Trophoblast cell (in vitro differentiated cells and primary cell): ENCODE measurements around the gene CDYL.

Experiments used
- DNase-seq, 2 donors: peaks; one replicate each; pipeline ENCODE4 v3.0.0-alpha.2; 2016
- H2AFZ ChIP-seq: 2 replicates; pipeline ENCODE4 v1.6.1; 2013; ENCODE audit warnings: low read length, moderate library complexity, mild to moderate bottlenecking; ENCODE audit not compliant: insufficient read depth, poor library complexity
- H2AK5ac ChIP-seq: 2 replicates; pipeline ENCODE4 v1.6.1; 2013; ENCODE audit warnings: mild to moderate bottlenecking, low read length
- H2BK120ac ChIP-seq: 2 replicates; pipeline ENCODE4 v1.6.1; 2013; ENCODE audit warnings: low read length, mild to moderate bottlenecking, moderate library complexity; ENCODE audit not compliant: insufficient read depth, poor library complexity
- H2BK12ac ChIP-seq: 2 replicates; pipeline ENCODE4 v1.6.1; 2013; ENCODE audit warnings: mild to moderate bottlenecking, low read length, moderate library complexity
- H2BK5ac ChIP-seq: 2 replicates; pipeline ENCODE4 v1.6.1; 2013; ENCODE audit warnings: low read length, low read depth, moderate library complexity, mild to moderate bottlenecking; ENCODE audit not compliant: poor library complexity
- H3K14ac ChIP-seq: 2 replicates; pipeline ENCODE4 v1.6.1; 2013; ENCODE audit warnings: mild to moderate bottlenecking, low read length
- H3K18ac ChIP-seq: 2 replicates; pipeline ENCODE4 v1.6.1; 2013; ENCODE audit warnings: mild to moderate bottlenecking, low read length
- H3K23ac ChIP-seq: 2 replicates; pipeline ENCODE4 v1.6.1; 2013; ENCODE audit warnings: low read length
- H3K27ac ChIP-seq: 2 replicates; pipeline ENCODE4 v1.5.1; 2013; ENCODE audit warnings: low read depth, mild to moderate bottlenecking, inconsistent platforms, low read length, moderate library complexity
- H3K27me3 ChIP-seq: 2 replicates; pipeline ENCODE4 v1.6.1; 2013; ENCODE audit warnings: inconsistent platforms, mild to moderate bottlenecking, low read length, moderate library complexity; ENCODE audit not compliant: insufficient read depth
- H3K36me3 ChIP-seq, 2 experiments: 1 replicate in 1 of 2; 2 replicates in 1 of 2; pipeline ENCODE4 v1.6.1; 2013; ENCODE audit warnings: low read length in 2 of 2, mild to moderate bottlenecking in 2 of 2, moderate library complexity in 1 of 2; ENCODE audit not compliant: insufficient read depth in 2 of 2, control insufficient read depth in 1 of 2
- H3K4ac ChIP-seq: 2 replicates; pipeline ENCODE4 v1.6.1; 2013; ENCODE audit warnings: low read depth, mild to moderate bottlenecking, low read length, moderate library complexity
- H3K4me1 ChIP-seq, 2 experiments: 1 replicate in 1 of 2; 2 replicates in 1 of 2; pipeline ENCODE4 v1.6.1; 2013; ENCODE audit warnings: low read length in 2 of 2, mild to moderate bottlenecking in 2 of 2, moderate library complexity in 1 of 2; ENCODE audit not compliant: insufficient read depth in 2 of 2, control insufficient read depth in 1 of 2
- H3K4me2 ChIP-seq: 2 replicates; pipeline ENCODE4 v1.6.1; 2013; ENCODE audit warnings: inconsistent platforms, mild to moderate bottlenecking, low read length, moderate library complexity
- H3K4me3 ChIP-seq: 2 replicates; pipeline ENCODE4 v1.5.1; 2013; ENCODE audit warnings: mild to moderate bottlenecking, low read depth, low read length, inconsistent platforms
- H3K79me1 ChIP-seq: one replicate; pipeline ENCODE4 v1.6.1; 2013; ENCODE audit warnings: low read length
- H3K79me2 ChIP-seq: 2 replicates; pipeline ENCODE4 v1.6.1; 2013; ENCODE audit warnings: low read length, mild to moderate bottlenecking; ENCODE audit not compliant: control insufficient read depth, insufficient read depth, poor library complexity
- H3K9ac ChIP-seq: 2 replicates; pipeline ENCODE4 v1.6.1; 2013; ENCODE audit warnings: mild to moderate bottlenecking, low read length
- H3K9me3 ChIP-seq: 2 replicates; pipeline ENCODE4 v1.6.1; 2013; ENCODE audit warnings: low read depth, mild to moderate bottlenecking, control low read depth, inconsistent platforms, low read length; ENCODE audit not compliant: insufficient read depth
- H4K12ac ChIP-seq: 2 replicates; pipeline ENCODE4 v1.6.1; 2013; ENCODE audit warnings: low read depth, mild to moderate bottlenecking, low read length, moderate library complexity
- H4K8ac ChIP-seq: 2 replicates; pipeline ENCODE4 v1.6.1; 2013; ENCODE audit warnings: low read depth, mild to moderate bottlenecking, low read length, moderate library complexity
- H4K91ac ChIP-seq: one replicate; pipeline ENCODE4 v1.6.1; 2013; ENCODE audit warnings: low read depth, mild to moderate bottlenecking, low read length, moderate library complexity
- WGBS: extraction: QIAGEN DNeasy Blood & Tissue Kit; methylation state at CpG from one replicate; pipeline ENCODE4 v1.1.7; 2013; ENCODE audit warnings: missing lambda C conversion rate; ENCODE audit not compliant: insufficient read length, insufficient coverage; ENCODE audit errors: extremely low coverage; 5-methylcytosine and 5-hydroxymethylcytosine counted together

Gene CDYL

DNA sequence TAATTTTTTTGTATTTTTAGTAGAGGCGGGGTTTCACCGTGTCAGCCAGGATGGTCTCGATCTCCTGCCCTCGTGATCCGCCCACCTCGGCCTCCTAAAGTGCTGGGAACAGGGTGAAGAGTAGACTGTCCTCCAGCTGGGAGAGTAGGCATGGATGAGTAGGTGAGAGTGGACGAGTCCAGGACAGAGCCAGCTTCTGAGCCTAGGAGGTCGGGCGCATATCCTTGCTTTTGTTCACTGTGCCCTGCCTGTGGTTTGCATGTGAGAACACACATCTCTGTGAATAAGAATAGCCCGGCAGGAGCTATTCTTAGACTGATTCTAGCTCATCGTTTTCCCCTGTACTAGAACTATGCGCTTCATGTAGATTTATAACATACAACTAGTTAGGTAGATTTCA, 149.4 kb downstream of the CDYL start:
- Histone ChIP-seq H3K23ac (no peak overlapping the region), H3K18ac (peak overlapping the region; percentile 83), H4K91ac (peak overlapping the region; percentile 22), H3K36me3 (peaks cover 0 to 3% of the 10 kb centered on the region in 2 experiments), H3K4me2 (no peak overlapping the region), H2BK5ac (peak overlapping the region; percentile 5), H3K4me1 (peaks cover 10 to 15% of the 10 kb centered on the region in 2 experiments), H3K4me3 (no peak overlapping the region), H2AFZ (no peak overlapping the region), H3K27me3 (no peaks in the 10 kb centered on the region), H2BK120ac (no peak overlapping the region), H2BK12ac (peak overlapping the region; percentile 35), H3K79me2 (peaks cover 7% of the 10 kb centered on the region), H3K9me3 (no peaks in the 10 kb centered on the region), H3K4ac (peak overlapping the region; percentile 64), H4K12ac (no peak overlapping the region), H2AK5ac (peak overlapping the region; percentile 84), H3K9ac (no peak overlapping the region), H3K14ac (no peak overlapping the region), H4K8ac (peak overlapping the region; percentile 43), H3K27ac (no peak overlapping the region), H3K79me1 (peaks cover 2% of the 10 kb centered on the region)
- no peak for DNase-seq
- no CpG with 5 or more reads among the region's 12 CpGs for WGBS

DNA sequence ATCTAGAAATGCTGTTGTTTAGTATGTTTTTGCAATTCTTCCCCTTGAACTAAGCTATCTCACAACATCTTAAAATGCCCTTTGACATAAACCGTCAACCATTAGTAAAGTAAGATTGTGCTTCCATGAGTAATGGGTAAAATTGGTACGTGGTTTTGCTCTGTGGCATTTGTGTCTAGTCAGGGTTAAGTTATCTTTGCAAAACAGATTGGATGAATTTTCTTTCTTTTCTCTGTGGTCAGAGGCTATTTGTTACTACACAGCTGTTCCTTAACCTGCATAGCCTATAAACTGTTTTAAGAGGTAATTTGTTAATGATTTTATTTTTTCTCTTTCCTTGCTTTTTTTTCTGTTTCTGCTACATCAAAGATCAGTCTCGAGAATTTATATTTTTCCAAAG, 152.2 kb downstream of the CDYL start:
- Histone ChIP-seq H3K23ac (no peak overlapping the region), H3K36me3 (no peaks in the 10 kb centered on the region), H3K18ac (no peak overlapping the region), H2BK5ac (no peak overlapping the region), H3K4ac (no peak overlapping the region), H3K9ac (no peak overlapping the region), H2AK5ac (no peak overlapping the region), H3K79me2 (peaks cover 15% of the 10 kb centered on the region), H3K4me3 (no peak overlapping the region), H4K91ac (no peak overlapping the region), H4K12ac (no peak overlapping the region), H3K27ac (no peak overlapping the region), H3K4me2 (no peak overlapping the region), H3K27me3 (no peaks in the 10 kb centered on the region), H3K79me1 (peaks cover 10% of the 10 kb centered on the region), H2BK12ac (no peak overlapping the region), H4K8ac (no peak overlapping the region), H2BK120ac (no peak overlapping the region), H3K14ac (no peak overlapping the region), H3K4me1 (peaks cover 31 to 33% of the 10 kb centered on the region in 2 experiments), H2AFZ (no peak overlapping the region), H3K9me3 (no peaks in the 10 kb centered on the region)
- WGBS = no CpG with 5 or more reads among the region's 3 CpGs
- DNase-seq = peak; percentile 24 to 69

DNA sequence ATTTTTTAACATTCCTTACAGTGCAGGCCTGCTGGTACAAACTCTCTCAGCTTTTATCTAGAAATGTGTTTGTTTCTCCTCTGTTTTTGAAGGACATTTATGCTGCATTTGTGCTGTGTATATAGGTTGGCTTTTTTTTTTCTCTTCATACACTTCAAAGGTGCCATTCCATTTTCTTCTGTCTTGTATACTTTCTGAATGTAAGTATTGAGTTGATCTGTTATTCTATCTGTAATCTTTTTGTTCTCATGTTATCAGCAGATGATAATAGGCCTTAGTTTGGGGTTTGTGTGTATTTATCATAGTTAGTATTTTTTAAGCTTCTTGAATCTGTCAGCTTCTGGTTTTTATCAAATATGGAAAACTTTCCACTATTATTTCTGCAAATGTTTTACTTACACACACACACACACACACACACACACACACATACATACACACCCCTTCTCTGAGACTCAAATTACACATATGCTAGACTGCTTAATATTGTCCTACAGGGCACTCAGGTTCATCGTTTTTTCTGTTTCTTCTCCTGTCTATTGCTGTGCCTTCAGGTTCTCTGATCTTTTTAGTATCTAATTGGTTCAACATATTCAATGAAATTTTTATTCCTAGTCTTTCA, 153.0 kb downstream of the CDYL start:
- H4K91ac ChIP-seq = no peak overlapping the region
- no peak overlapping the region for H3K4me2 ChIP-seq
- no CpG with 5 or more reads among the region's 1 CpG for WGBS
- H3K36me3 ChIP-seq = no peaks in the 10 kb centered on the region
- no peak overlapping the region for H2AK5ac ChIP-seq
- H3K79me2 ChIP-seq = peaks cover 15% of the 10 kb centered on the region
- H3K4me1 ChIP-seq = peaks cover 31 to 33% of the 10 kb centered on the region in 2 experiments
- H3K4me3 ChIP-seq = no peak overlapping the region
- H3K23ac ChIP-seq = no peak overlapping the region
- H3K9me3 ChIP-seq = no peaks in the 10 kb centered on the region
- no peak overlapping the region for H3K4ac ChIP-seq
- no peak overlapping the region for H3K27ac ChIP-seq
- no peak overlapping the region for H4K8ac ChIP-seq
- no peak overlapping the region for H4K12ac ChIP-seq
- no peak overlapping the region for H2BK5ac ChIP-seq
- H3K27me3 ChIP-seq = no peaks in the 10 kb centered on the region
- no peak overlapping the region for H2AFZ ChIP-seq
- no peak overlapping the region for H2BK120ac ChIP-seq
- H2BK12ac ChIP-seq = no peak overlapping the region
- DNase-seq = peak in 1 of 2 donors; percentile 26
- peaks cover 10% of the 10 kb centered on the region for H3K79me1 ChIP-seq
- no peak overlapping the region for H3K18ac ChIP-seq
- H3K14ac ChIP-seq = no peak overlapping the region
- H3K9ac ChIP-seq = no peak overlapping the region

DNA sequence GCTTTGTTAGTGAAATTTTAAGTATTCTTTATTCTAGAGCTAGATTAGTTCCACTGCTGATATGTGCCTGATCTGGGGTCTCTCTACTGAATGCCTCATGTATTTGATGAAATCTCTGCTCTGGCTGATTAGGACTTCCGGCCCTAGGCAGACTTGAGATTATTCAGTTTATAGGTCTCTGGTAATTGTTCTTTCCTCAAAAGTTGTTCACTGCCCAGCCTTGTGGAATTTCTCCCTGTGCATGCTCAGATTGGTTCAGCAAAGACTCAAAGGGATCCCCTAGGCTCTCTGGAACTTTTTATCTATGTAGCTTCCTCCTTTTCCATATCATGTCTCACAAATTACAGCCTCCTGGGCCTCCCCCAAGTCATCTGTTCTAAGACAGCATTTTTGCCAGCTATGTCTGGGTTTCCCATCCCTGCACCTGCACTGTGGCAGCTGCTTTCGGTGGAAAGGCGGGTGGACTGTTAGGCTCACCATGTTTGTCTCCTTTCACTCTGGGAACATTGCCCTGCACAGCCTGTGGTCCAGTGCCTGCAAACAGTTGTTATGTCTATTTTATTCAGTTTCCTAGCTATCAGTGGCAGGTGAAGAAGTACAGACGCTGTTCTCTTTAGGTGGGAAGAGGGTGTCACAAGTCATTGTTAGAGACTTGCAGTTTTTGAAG, 154.0 kb downstream of the CDYL start:
- Histone ChIP-seq H3K36me3 (peaks cover 0 to 2% of the 10 kb centered on the region in 2 experiments), H3K79me1 (peaks cover 10% of the 10 kb centered on the region), H3K4me1 (peaks cover 30 to 31% of the 10 kb centered on the region in 2 experiments), H3K4me3 (no peak overlapping the region), H4K91ac (no peak overlapping the region), H2AFZ (no peak overlapping the region), H4K8ac (no peak overlapping the region), H3K9me3 (no peaks in the 10 kb centered on the region), H3K18ac (no peak overlapping the region), H3K79me2 (peaks cover 15% of the 10 kb centered on the region), H2BK120ac (no peak overlapping the region), H2AK5ac (no peak overlapping the region), H3K23ac (no peak overlapping the region), H3K27ac (peak overlapping the region; percentile 31), H3K14ac (no peak overlapping the region), H2BK12ac (no peak overlapping the region), H4K12ac (no peak overlapping the region), H3K9ac (no peak overlapping the region), H3K4me2 (peak overlapping the region; percentile 4), H3K4ac (peak overlapping the region; percentile 57), H2BK5ac (peak overlapping the region; percentile 19), H3K27me3 (no peaks in the 10 kb centered on the region)
- DNase-seq = no peak
- no CpG with 5 or more reads among the region's 4 CpGs for WGBS
